Left lung (tissue), 10 donors: Measurements from ENCODE around the gene TNNI3K. TPM values are rescaled to one million over a fixed set of nuclear protein-coding genes. Genes with fewer than 3 reads are reported as not detected.
A peak's percentile ranks its signal among the peaks of the same experiment; 100 is the strongest.

Experiments used
- ATAC-seq: fragments of 200-7000 bp; cut with Tn5 transposase; one replicate; pipeline ENCODE4 v1.9.1; 2020; ENCODE audit warnings: moderate library complexity
- DNase-seq, 4 donors: peaks; one replicate each; pipeline ENCODE4 v3.0.0-alpha.2; 2013 to 2020
- H3K27ac ChIP-seq, 2 donors: fragments of 200-600 bp; sonication (generic) in 1 of 2; one replicate each; pipeline versions ENCODE4 v1.5.0 to v1.8.0; 2020 to 2021
- H3K27me3 ChIP-seq, 2 donors: fragments of 200-600 bp; sonication (generic) in 1 of 2; one replicate each; pipeline versions ENCODE4 v1.5.0 to v1.8.0; 2020 to 2021
- H3K36me3 ChIP-seq, 2 donors: fragments of 200-600 bp; sonication (generic) in 1 of 2; one replicate each; pipeline versions ENCODE4 v1.5.0 to v1.8.0; 2020 to 2021
- H3K4me1 ChIP-seq, 2 donors: fragments of 200-600 bp; one replicate each; pipeline ENCODE4 v1.8.0; 2021
- H3K4me3 ChIP-seq, 2 donors: fragments of 200-600 bp; sonication (generic) in 1 of 2; one replicate each; pipeline versions ENCODE4 v1.5.0 to v1.8.0; 2020 to 2021; ENCODE audit warnings: mild to moderate bottlenecking in 1 of 2
- H3K9me3 ChIP-seq, 2 donors: fragments of 200-600 bp; sonication (generic) in 1 of 2; one replicate each; pipeline versions ENCODE4 v1.5.0 to v1.8.0; 2020 to 2021
- intact Hi-C, 2 donors: fragments of 100-400 bp; cut with DNase I; formaldehyde crosslinking; loops; one replicate each; pipeline versions ENCODE4 v1.11.2 to v1.14.2; 2022
- polyA plus RNA-seq, 6 donors: library from polyadenylated mRNA; unstranded; fragments of 120-200 nt; gene quantifications; one replicate each; pipeline ENCODE4 v1.2.1, GENCODE V29; 2013; ENCODE audit not compliant: insufficient read length in 6 of 6
- total RNA-seq, 2 donors: library from RNA; stranded (reverse); fragmentation: NEBNext Ultra II Directional; extraction: Animal tissue kit (Norgen Biotek cat#: 25700); gene quantifications; one replicate each; pipeline ENCODE4 v1.2.1, GENCODE V29; 2021
- TF ChIP-seq, protein P1 (sequence below), 2 donors: fragments of 200-600 bp; sonication (generic) in 1 of 2; IDR thresholded peaks; one replicate each; pipeline versions ENCODE4 v1.5.0 to v1.8.0; 2021; ENCODE audit warnings: antibody characterized with exemption in 2 of 2
- donor health status: DM: no; HTN: yes; CAD: no.
- donor health status: DM: no; HTN: no; CAD: no.

TNNI3K gene
- total and polyA plus RNA-seq, 8 donors = 0.38 to 2.0 (median 1.1) TPM

DNA sequence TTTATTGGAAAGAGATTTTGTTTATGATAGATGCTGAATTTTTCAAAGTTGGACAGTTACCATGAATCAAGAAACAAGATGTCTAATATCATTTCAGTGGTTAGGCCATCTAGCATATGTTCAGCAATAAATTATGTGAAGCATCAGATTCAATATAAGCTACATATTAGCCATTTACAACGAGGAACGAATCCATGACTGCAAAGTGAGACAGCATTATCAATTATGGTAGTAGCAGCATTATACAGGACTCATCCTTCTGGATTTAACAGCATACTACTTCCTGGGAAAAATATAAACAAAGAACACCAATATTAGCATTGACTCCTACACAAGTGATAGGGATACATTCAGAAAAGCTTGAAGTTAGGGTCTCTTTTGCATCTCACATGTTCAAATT, 218.1 kb downstream of the TNNI3K start:
- TF ChIP-seq, protein P1, sequence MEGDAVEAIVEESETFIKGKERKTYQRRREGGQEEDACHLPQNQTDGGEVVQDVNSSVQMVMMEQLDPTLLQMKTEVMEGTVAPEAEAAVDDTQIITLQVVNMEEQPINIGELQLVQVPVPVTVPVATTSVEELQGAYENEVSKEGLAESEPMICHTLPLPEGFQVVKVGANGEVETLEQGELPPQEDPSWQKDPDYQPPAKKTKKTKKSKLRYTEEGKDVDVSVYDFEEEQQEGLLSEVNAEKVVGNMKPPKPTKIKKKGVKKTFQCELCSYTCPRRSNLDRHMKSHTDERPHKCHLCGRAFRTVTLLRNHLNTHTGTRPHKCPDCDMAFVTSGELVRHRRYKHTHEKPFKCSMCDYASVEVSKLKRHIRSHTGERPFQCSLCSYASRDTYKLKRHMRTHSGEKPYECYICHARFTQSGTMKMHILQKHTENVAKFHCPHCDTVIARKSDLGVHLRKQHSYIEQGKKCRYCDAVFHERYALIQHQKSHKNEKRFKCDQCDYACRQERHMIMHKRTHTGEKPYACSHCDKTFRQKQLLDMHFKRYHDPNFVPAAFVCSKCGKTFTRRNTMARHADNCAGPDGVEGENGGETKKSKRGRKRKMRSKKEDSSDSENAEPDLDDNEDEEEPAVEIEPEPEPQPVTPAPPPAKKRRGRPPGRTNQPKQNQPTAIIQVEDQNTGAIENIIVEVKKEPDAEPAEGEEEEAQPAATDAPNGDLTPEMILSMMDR (IDR thresholded peaks at IDR 0.05) = no peak
- DNase-seq = no peak
- Histone ChIP-seq H3K27me3 (no peaks in the 10 kb centered on the region), H3K27ac (no peak overlapping the region), H3K9me3 (peaks cover 0 to 3% of the 10 kb centered on the region in 2 donors), H3K36me3 (no peaks in the 10 kb centered on the region), H3K4me1 (no peaks in the 10 kb centered on the region), H3K4me3 (no peak overlapping the region)
- ATAC-seq = no peak
- intact Hi-C loops = no loop called here

DNA sequence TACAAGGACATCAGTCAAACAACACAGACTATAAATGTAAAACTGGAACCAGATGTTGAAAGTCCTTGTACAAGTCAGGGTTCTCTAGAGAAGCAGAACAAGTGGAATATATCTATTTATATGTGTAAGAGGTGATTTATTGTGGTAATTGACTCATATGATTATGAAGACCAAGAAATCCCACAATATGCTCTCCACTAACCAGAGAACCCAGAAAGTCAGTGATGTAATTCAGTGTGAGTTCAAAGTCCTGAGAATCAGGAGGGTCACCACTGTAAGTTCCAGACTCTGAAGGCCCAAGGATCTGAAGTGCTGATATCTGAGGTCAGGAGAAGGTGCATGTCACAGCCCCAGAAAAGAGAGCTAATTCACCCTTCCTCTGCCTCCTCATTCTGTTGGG, 220.2 kb downstream of the TNNI3K start:
- TF ChIP-seq, protein P1 (IDR thresholded peaks at IDR 0.05) = no peak
- Histone ChIP-seq H3K27ac (no peak overlapping the region), H3K4me3 (no peak overlapping the region), H3K9me3 (peaks cover 0 to 3% of the 10 kb centered on the region in 2 donors), H3K4me1 (no peaks in the 10 kb centered on the region), H3K27me3 (no peaks in the 10 kb centered on the region), H3K36me3 (no peaks in the 10 kb centered on the region)
- no peak for ATAC-seq
- DNase-seq = no peak
- intact Hi-C loops = no loop called here

DNA sequence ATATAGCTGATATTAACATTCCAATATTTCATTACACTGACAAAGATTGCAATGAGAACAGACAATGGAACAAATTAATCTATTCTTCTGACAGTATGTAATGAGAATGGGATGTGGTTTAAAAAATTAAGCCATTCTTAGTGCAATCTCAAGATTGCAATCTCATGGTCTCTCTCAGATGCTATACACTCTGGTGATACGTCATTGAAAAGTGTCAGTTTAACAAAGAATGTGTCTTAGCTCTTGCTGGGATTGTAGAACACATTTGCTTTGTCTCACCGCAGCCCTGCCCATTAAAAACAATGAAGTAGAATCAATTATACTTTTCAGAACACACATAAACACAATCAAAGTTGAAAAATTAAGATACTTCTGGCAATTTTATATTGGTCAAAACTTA, 222.1 kb downstream of the TNNI3K start:
- Histone ChIP-seq H3K27ac (no peak overlapping the region), H3K36me3 (no peaks in the 10 kb centered on the region), H3K9me3 (no peaks in the 10 kb centered on the region), H3K4me3 (no peak overlapping the region), H3K4me1 (no peaks in the 10 kb centered on the region), H3K27me3 (no peaks in the 10 kb centered on the region)
- TF ChIP-seq, protein P1 (IDR thresholded peaks at IDR 0.05) = no peak
- DNase-seq = no peak
- intact Hi-C loops = no loop called here
- ATAC-seq = no peak

DNA sequence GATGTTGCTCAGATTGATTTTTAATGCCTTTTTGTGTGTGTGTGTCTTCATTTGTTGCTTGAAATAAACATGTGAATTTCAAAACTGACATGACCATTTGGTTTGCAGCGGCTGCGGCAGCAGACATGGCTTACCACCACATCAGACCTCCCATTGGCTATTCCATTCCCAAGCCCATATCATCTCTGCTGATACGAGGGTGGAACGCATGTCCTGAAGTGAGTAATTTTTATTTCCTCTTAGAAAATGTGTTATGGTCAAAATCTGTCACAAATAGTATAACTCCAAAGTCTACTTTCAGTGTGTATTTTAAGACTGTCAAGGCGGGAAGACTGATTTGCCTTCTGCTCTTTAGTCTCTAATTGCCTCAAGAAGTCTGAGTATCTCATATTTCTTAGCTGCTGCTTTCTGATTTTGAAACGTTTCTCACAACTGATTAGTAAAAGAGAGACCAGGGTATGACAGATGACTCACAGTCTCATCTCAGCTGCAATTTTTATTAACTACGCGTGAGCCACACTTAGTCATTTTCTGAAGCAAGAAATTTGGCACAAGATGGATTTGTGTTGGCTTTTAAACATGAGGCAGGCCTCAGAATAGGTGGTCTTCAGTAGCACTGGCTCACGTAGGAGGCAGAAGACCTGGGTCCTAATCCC, 228.3 kb downstream of the TNNI3K start:
- Histone ChIP-seq H3K4me1 (no peaks in the 10 kb centered on the region), H3K36me3 (no peaks in the 10 kb centered on the region), H3K4me3 (no peak overlapping the region), H3K9me3 (no peaks in the 10 kb centered on the region), H3K27me3 (no peaks in the 10 kb centered on the region), H3K27ac (no peak overlapping the region)
- DNase-seq = no peak
- ATAC-seq = no peak
- TF ChIP-seq, protein P1 (IDR thresholded peaks at IDR 0.05) = no peak
- intact Hi-C loops = no loop called here

DNA sequence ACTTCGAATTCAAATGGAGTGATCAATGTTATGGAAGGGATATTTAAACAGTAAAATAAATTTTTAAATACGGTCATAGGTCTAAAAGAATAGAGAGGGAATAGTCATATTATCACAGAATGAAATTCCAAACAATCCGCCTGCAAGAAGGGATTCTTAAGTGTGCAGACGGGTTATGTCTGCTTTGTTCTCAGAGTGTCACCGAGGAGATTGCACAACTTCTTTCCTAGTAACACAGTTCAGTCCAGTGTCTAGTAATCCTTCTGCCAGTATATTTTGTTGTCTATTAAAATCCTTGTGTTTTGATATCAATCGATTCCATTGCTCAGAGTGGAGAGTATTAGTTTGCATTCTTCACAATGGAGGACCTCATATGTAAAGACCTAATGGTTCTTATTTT, 228.8 kb downstream of the TNNI3K start:
- TF ChIP-seq, protein P1 (IDR thresholded peaks at IDR 0.05) = no peak
- DNase-seq = peak in 1 of 4 donors; percentile 5
- intact Hi-C loops = no loop called here
- no peaks in the 10 kb centered on the region for H3K27me3 ChIP-seq
- no peaks in the 10 kb centered on the region for H3K4me1 ChIP-seq
- no peaks in the 10 kb centered on the region for H3K9me3 ChIP-seq
- H3K27ac ChIP-seq = no peak overlapping the region
- no peaks in the 10 kb centered on the region for H3K36me3 ChIP-seq
- H3K4me3 ChIP-seq = no peak overlapping the region
- no peak for ATAC-seq
